ENCODE measurements around the gene NTNG2.

DNA sequence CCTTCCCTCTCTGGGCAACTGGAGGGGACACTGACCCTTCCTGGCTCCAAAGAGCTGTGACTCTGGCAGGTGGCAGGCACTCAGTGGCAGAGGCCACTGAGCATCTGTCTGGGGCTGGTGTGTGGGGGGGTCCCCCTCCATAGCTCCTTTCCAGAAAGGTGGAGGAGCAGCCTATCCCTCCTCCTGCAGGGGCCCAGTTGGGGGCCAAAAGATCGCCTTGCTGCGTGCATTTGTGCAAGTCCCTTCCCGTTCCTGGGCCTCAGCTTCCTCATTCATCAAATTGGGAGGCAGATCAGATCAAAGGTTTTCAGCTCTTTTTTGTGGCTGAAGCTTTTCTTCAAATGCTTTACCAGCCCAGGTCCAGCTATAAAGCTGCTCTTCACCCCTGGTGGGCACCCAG is 77.7 kb downstream of the NTNG2 start:
- TF ChIP-seq, protein P1, sequence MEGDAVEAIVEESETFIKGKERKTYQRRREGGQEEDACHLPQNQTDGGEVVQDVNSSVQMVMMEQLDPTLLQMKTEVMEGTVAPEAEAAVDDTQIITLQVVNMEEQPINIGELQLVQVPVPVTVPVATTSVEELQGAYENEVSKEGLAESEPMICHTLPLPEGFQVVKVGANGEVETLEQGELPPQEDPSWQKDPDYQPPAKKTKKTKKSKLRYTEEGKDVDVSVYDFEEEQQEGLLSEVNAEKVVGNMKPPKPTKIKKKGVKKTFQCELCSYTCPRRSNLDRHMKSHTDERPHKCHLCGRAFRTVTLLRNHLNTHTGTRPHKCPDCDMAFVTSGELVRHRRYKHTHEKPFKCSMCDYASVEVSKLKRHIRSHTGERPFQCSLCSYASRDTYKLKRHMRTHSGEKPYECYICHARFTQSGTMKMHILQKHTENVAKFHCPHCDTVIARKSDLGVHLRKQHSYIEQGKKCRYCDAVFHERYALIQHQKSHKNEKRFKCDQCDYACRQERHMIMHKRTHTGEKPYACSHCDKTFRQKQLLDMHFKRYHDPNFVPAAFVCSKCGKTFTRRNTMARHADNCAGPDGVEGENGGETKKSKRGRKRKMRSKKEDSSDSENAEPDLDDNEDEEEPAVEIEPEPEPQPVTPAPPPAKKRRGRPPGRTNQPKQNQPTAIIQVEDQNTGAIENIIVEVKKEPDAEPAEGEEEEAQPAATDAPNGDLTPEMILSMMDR (IDR thresholded peaks at IDR 0.05), result no peak
- TF ChIP-seq EZH2 (IDR thresholded peaks at IDR 0.05; ENCODE audit: borderline replicate concordance, insufficient read depth, low read depth, low read length, poor library complexity, severe bottlenecking), result no peak
